ENCODE measurements around the gene ORAI1. TPM values are rescaled to one million over a fixed set of nuclear protein-coding genes. Genes with fewer than 3 reads are reported as not detected.

ORAI1 gene
- total and polyA plus RNA-seq, 2 of the 13 experiments (the other 11 are each of a cell fraction or from before 2014, with no cell fraction given) = 9.2 to 17.2 TPM

DNA sequence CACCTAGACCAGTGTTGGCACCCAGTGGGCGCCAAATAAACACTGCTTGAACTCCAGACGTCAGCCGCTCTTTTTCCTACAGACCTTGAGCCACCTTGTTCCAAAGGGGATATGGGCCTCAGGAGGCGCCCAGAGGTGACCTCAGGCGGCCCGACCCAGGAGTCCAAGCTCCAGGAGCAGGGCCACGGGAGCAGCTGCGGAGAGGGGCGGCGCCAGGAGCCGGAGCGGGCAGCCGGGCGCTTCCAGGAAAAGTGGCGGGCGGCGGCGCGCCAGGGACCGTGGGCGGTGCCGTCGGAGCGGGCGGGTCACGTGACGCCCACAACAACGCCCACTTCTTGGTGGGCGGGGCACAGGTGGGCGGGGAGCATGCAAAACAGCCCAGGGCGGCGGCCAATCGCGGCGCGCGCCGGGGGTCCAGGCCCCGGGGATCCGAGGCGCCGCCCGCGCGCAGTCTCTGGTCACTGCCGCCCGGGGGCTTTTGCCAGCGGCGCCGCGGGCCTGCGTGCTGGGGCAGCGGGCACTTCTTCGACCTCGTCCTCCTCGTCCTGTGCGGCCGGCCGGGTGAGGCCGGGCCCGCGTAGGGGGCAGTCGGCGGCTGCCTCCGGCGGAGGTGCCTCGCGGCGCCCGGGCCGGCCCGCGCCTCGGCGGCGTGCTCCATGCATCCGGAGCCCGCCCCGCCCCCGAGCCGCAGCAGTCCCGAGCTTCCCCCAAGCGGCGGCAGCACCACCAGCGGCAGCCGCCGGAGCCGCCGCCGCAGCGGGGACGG, at the start of gene ORAI1 (continued):
- TF ChIP-seq ZNF549 (CRISPR knock-in tag; IDR thresholded peaks at IDR 0.05) = no peak
- TF ChIP-seq, protein P1, sequence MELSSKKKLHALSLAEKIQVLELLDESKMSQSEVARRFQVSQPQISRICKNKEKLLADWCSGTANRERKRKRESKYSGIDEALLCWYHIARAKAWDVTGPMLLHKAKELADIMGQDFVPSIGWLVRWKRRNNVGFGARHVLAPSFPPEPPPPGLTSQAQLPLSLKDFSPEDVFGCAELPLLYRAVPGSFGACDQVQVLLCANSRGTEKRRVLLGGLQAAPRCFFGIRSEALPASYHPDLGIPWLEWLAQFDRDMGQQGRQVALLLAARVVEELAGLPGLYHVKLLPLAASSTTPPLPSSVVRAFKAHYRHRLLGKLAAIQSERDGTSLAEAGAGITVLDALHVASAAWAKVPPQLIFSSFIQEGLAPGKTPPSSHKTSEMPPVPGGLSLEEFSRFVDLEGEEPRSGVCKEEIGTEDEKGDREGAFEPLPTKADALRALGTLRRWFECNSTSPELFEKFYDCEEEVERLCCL (CRISPR knock-in tag; IDR thresholded peaks at IDR 0.05; ENCODE audit: borderline replicate concordance) = no peak
- no peak for TF ChIP-seq MLLT10 (CRISPR knock-in tag; IDR thresholded peaks at IDR 0.05)
- no peak for TF ChIP-seq EED (CRISPR knock-in tag; IDR thresholded peaks at IDR 0.05)
- TF ChIP-seq ZNF225 (CRISPR knock-in tag; IDR thresholded peaks at IDR 0.05) = no peak
- TF ChIP-seq ZNF660 (CRISPR knock-in tag; IDR thresholded peaks at IDR 0.05; ENCODE audit: borderline replicate concordance, low read depth) = no peak
- TF ChIP-seq, protein P2, sequence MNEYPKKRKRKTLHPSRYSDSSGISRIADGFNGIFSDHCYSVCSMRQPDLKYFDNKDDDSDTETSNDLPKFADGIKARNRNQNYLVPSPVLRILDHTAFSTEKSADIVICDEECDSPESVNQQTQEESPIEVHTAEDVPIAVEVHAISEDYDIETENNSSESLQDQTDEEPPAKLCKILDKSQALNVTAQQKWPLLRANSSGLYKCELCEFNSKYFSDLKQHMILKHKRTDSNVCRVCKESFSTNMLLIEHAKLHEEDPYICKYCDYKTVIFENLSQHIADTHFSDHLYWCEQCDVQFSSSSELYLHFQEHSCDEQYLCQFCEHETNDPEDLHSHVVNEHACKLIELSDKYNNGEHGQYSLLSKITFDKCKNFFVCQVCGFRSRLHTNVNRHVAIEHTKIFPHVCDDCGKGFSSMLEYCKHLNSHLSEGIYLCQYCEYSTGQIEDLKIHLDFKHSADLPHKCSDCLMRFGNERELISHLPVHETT (CRISPR knock-in tag; conservative IDR thresholded peaks at IDR 0.05) = no peak
- 0 out of 2 replicates have a peak, but pooled peaks have one; percentile 29 for TF ChIP-seq KMT2B (CRISPR knock-in tag; IDR thresholded peaks at IDR 0.05)
- no peak for TF ChIP-seq ZBTB3 (CRISPR knock-in tag; IDR thresholded peaks at IDR 0.05; ENCODE audit: borderline replicate concordance, low read depth)
- no peak for TF ChIP-seq ZNF18 (CRISPR knock-in tag; IDR thresholded peaks at IDR 0.05; ENCODE audit: insufficient replicate concordance)
- TF ChIP-seq CREM (IDR thresholded peaks at IDR 0.05) = no peak
- TF ChIP-seq CREM (CRISPR knock-in tag; IDR thresholded peaks at IDR 0.05) = no peak
- no peak for TF ChIP-seq NCOA1 (CRISPR knock-in tag; IDR thresholded peaks at IDR 0.05)
- 0 out of 2 replicates have a peak, but pooled peaks have one; percentile 54 for TF ChIP-seq GTF2F1 (IDR thresholded peaks at IDR 0.05; ENCODE audit: low read length)
- no peak for TF ChIP-seq MLXIP (CRISPR knock-in tag; IDR thresholded peaks at IDR 0.05; ENCODE audit: borderline replicate concordance)
- no peak for TF ChIP-seq ZNF292 (CRISPR knock-in tag; IDR thresholded peaks at IDR 0.05; ENCODE audit: borderline replicate concordance, low read depth)
- no peak for TF ChIP-seq ZBTB26 (CRISPR knock-in tag; IDR thresholded peaks at IDR 0.05; ENCODE audit: borderline replicate concordance)
- no peak for TF ChIP-seq NBN (conservative IDR thresholded peaks at IDR 0.05)
- TF ChIP-seq KAT7 (CRISPR knock-in tag; IDR thresholded peaks at IDR 0.05; ENCODE audit: borderline replicate concordance) = peak; percentile 32; the same call in 1 of the 2 replicates
- no peak for TF ChIP-seq IRF2 (CRISPR knock-in tag; IDR thresholded peaks at IDR 0.05)
- TF ChIP-seq KDM5A (IDR thresholded peaks at IDR 0.05; ENCODE audit: borderline replicate concordance, low read length) = no peak
- TF ChIP-seq DR1 (CRISPR knock-in tag; IDR thresholded peaks at IDR 0.05) = peak; percentile 56; the same call in 1 of the 2 replicates
